Osteoblast (primary cell): Measurements from ENCODE around the gene TBX2. TPM values are rescaled to one million over a fixed set of nuclear protein-coding genes. Genes with fewer than 3 reads are reported as not detected.

Experiments used
- DNase-seq: peaks from one replicate; pipeline ENCODE4 v3.0.0; 2011; ENCODE audit warnings: low spot score, mixed read lengths; ENCODE audit not compliant: insufficient read length; ENCODE audit errors: missing footprints
- H2AFZ ChIP-seq: 2 replicates; pipeline ENCODE4 v1.6.0; 2011; ENCODE audit warnings: mild to moderate bottlenecking, low read length
- H3K27ac ChIP-seq: 2 replicates; pipeline ENCODE4 v1.5.1; 2011; ENCODE audit warnings: mild to moderate bottlenecking, low read depth, low read length, moderate library complexity
- H3K27me3 ChIP-seq: 2 replicates; pipeline ENCODE4 v1.6.0; 2012; ENCODE audit warnings: mild to moderate bottlenecking, control low read depth, inconsistent platforms, low read length, moderate library complexity; ENCODE audit not compliant: insufficient read depth
- H3K36me3 ChIP-seq: 2 replicates; pipeline ENCODE4 v1.5.1; 2011; ENCODE audit warnings: mild to moderate bottlenecking, low read length, control low read depth, moderate library complexity; ENCODE audit not compliant: insufficient read depth
- H3K4me1 ChIP-seq: 2 replicates; pipeline ENCODE4 v1.5.1; 2011; ENCODE audit warnings: mild to moderate bottlenecking, low read length, control low read depth, moderate library complexity; ENCODE audit not compliant: insufficient read depth
- H3K4me2 ChIP-seq: 2 replicates; pipeline ENCODE4 v1.6.0; 2011; ENCODE audit warnings: mild to moderate bottlenecking, low read length; ENCODE audit not compliant: insufficient read depth
- H3K4me3 ChIP-seq: fragments of 200-600 bp; sonication (generic); 3 replicates; pipeline ENCODE4 v1.5.1; 2012; ENCODE audit warnings: mild to moderate bottlenecking, low read length, inconsistent platforms; ENCODE audit not compliant: insufficient read depth
- H3K79me2 ChIP-seq: 2 replicates; pipeline ENCODE4 v1.6.0; 2012; ENCODE audit warnings: mild to moderate bottlenecking, low read length, control low read depth, inconsistent platforms; ENCODE audit not compliant: insufficient read depth
- H3K9me3 ChIP-seq: 2 replicates; pipeline ENCODE4 v1.5.1; 2011; ENCODE audit warnings: low read depth, low read length, control low read depth
- H4K20me1 ChIP-seq: 2 replicates; pipeline ENCODE4 v1.6.0; 2012; ENCODE audit warnings: mild to moderate bottlenecking, low read length, control low read depth; ENCODE audit not compliant: insufficient read depth
- CTCF ChIP-seq: IDR thresholded peaks from 2 replicates; pipeline ENCODE4 v1.5.1; 2011; ENCODE audit warnings: mild to moderate bottlenecking, low read depth, low read length, moderate library complexity; ENCODE audit errors: extremely low read depth
- total RNA-seq: library from RNA; depleted of rRNA; stranded (reverse); fragments of >200 nt; gene quantifications from 2 replicates; pipeline ENCODE4 v1.2.3, GENCODE V29; 2012

Gene TBX2
- total RNA-seq, 1 donor: 11.6 TPM

- Histone ChIP-seq H3K27ac (no peak overlapping the region), H3K4me3 (no peak overlapping the region), H3K4me1 (peaks cover 16% of the 10 kb centered on the region), H3K27me3 (peaks cover 31% of the 10 kb centered on the region), H3K79me2 (no peaks in the 10 kb centered on the region), H3K36me3 (no peaks in the 10 kb centered on the region), H2AFZ (no peak overlapping the region), H3K9me3 (no peaks in the 10 kb centered on the region), H3K4me2 (no peak overlapping the region), H4K20me1 (no peaks in the 10 kb centered on the region)
- no peak for TF ChIP-seq CTCF
- no peak for DNase-seq
Measured at GRCh38 chr17:61420745-61421398, 21.2 kb downstream of the TBX2 start.

GRCh38 chr17:61421460-61421859 lies 21.8 kb downstream of the TBX2 start:
- H3K79me2 ChIP-seq: no peaks in the 10 kb centered on the region
- no peak overlapping the region for H3K27ac ChIP-seq
- H3K36me3 ChIP-seq: no peaks in the 10 kb centered on the region
- DNase-seq: peak; percentile 34
- no peaks in the 10 kb centered on the region for H4K20me1 ChIP-seq
- no peak overlapping the region for H2AFZ ChIP-seq
- H3K9me3 ChIP-seq: no peaks in the 10 kb centered on the region
- H3K27me3 ChIP-seq: peaks cover 31% of the 10 kb centered on the region
- TF ChIP-seq CTCF: no peak
- H3K4me1 ChIP-seq: peaks cover 10% of the 10 kb centered on the region
- no peak overlapping the region for H3K4me2 ChIP-seq
- H3K4me3 ChIP-seq: no peak overlapping the region

GRCh38 chr17:61422116-61422799 lies 22.6 kb downstream of the TBX2 start:
- TF ChIP-seq CTCF: no peak
- Histone ChIP-seq H3K27ac (no peak overlapping the region), H3K4me1 (peaks cover 8% of the 10 kb centered on the region), H2AFZ (no peak overlapping the region), H3K9me3 (no peaks in the 10 kb centered on the region), H3K4me2 (no peak overlapping the region), H3K27me3 (peaks cover 31% of the 10 kb centered on the region), H3K4me3 (no peak overlapping the region), H3K36me3 (no peaks in the 10 kb centered on the region), H4K20me1 (no peaks in the 10 kb centered on the region), H3K79me2 (no peaks in the 10 kb centered on the region)
- DNase-seq: no peak

GRCh38 chr17:61422869-61423268 lies 23.2 kb downstream of the TBX2 start:
- no peak for DNase-seq
- Histone ChIP-seq H3K36me3 (no peaks in the 10 kb centered on the region), H3K79me2 (no peaks in the 10 kb centered on the region), H3K9me3 (no peaks in the 10 kb centered on the region), H3K27ac (no peak overlapping the region), H3K4me1 (peaks cover 6% of the 10 kb centered on the region), H3K27me3 (peaks cover 31% of the 10 kb centered on the region), H3K4me2 (no peak overlapping the region), H3K4me3 (no peak overlapping the region), H4K20me1 (no peaks in the 10 kb centered on the region), H2AFZ (no peak overlapping the region)
- TF ChIP-seq CTCF: no peak
